ENCODE results near the gene CRISPLD2.

The CRISPLD2 gene

DNA sequence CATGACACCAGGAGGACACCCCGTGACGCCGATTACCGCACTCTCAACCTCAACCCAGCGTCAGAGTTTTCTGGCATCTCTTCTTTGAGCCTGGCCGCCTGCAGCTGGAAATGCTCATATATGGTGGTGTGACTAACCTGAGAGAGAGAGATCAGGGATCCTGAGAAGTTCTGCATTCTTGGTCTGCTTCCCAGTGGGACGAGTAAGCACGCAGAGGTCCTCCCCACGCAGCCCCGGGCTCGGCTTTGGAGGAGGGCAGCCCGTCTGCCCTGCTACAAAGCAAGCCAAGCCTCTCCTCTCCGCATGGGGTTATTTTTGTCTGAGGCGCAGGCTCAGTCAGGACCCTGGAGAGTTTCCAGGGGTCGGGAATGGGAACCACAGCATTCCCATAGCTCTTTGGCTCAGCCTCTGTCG lies 16.5 kb downstream of the CRISPLD2 start:
- no peak for DNase-seq (ENCODE audit: extremely low spot score)
- TF ChIP-seq FOXM1 (IDR thresholded peaks at IDR 0.05; ENCODE audit: borderline replicate concordance) (no peak), ELF4 (IDR thresholded peaks at IDR 0.05) (no peak), L3MBTL2 (conservative IDR thresholded peaks at IDR 0.05) (no peak), CTBP1 (IDR thresholded peaks at IDR 0.05; ENCODE audit: borderline replicate concordance) (no peak), NFRKB (IDR thresholded peaks at IDR 0.05) (no peak), FOXA1 (IDR thresholded peaks at IDR 0.05) (no peak), LEF1 (IDR thresholded peaks at IDR 0.05; ENCODE audit: borderline replicate concordance) (no peak), HDGF (IDR thresholded peaks at IDR 0.05; ENCODE audit: borderline replicate concordance) (no peak), FOXK2 (IDR thresholded peaks at IDR 0.05) (no peak), SUZ12 (IDR thresholded peaks at IDR 0.05) (no peak), BHLHE40 (IDR thresholded peaks at IDR 0.05; ENCODE audit: borderline replicate concordance) (no peak), SP1 (IDR thresholded peaks at IDR 0.05) (no peak), ARNT (IDR thresholded peaks at IDR 0.05) (no peak)
- TF ChIP-seq, protein P1, sequence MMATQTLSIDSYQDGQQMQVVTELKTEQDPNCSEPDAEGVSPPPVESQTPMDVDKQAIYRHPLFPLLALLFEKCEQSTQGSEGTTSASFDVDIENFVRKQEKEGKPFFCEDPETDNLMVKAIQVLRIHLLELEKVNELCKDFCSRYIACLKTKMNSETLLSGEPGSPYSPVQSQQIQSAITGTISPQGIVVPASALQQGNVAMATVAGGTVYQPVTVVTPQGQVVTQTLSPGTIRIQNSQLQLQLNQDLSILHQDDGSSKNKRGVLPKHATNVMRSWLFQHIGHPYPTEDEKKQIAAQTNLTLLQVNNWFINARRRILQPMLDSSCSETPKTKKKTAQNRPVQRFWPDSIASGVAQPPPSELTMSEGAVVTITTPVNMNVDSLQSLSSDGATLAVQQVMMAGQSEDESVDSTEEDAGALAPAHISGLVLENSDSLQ (IDR thresholded peaks at IDR 0.05): no peak
- ChIA-PET CTCF (no interaction called here), POLR2A (no interaction called here)

DNA sequence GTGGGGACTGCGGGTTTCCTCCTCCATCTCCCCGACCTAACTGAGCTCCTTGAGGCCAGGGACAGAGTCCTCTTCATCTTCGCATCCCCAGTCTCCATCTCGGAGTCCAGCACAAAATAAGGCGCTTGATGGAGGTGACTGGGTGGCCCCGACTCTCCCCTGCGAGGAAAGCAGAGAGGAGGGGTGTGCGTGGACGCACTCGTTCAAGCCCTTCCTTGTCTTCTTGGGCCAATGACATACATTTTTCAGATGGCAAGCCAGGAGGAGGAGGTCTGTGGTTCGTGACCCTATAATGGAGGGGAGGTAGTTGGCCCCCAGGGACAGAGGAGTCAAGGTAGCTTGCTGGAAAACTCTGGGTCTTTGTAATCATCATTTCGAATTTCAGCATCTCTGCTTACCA lies 17.2 kb downstream of the CRISPLD2 start:
- POLR2A ChIA-PET: interaction anchor here (0.7 kb wide), 1 partner anchor 8 kb away, joined by 3 read pairs; no protein-coding TSS in a partner anchor
- CTCF ChIA-PET: no interaction called here
- DNase-seq (ENCODE audit: extremely low spot score): no peak
- no peak for TF ChIP-seq LEF1 (IDR thresholded peaks at IDR 0.05; ENCODE audit: borderline replicate concordance)
- TF ChIP-seq NFRKB (IDR thresholded peaks at IDR 0.05): no peak
- TF ChIP-seq ELF4 (IDR thresholded peaks at IDR 0.05): no peak
- no peak for TF ChIP-seq L3MBTL2 (conservative IDR thresholded peaks at IDR 0.05)
- TF ChIP-seq HDGF (IDR thresholded peaks at IDR 0.05; ENCODE audit: borderline replicate concordance): no peak
- no peak for TF ChIP-seq SUZ12 (IDR thresholded peaks at IDR 0.05)
- no peak for TF ChIP-seq FOXA1 (IDR thresholded peaks at IDR 0.05)
- no peak for TF ChIP-seq SP1 (IDR thresholded peaks at IDR 0.05)
- no peak for TF ChIP-seq ZNF384 (IDR thresholded peaks at IDR 0.05)
- TF ChIP-seq, protein P1 (IDR thresholded peaks at IDR 0.05): no peak
- TF ChIP-seq CTBP1 (IDR thresholded peaks at IDR 0.05; ENCODE audit: borderline replicate concordance): no peak
- TF ChIP-seq TARDBP (IDR thresholded peaks at IDR 0.05): no peak

DNA sequence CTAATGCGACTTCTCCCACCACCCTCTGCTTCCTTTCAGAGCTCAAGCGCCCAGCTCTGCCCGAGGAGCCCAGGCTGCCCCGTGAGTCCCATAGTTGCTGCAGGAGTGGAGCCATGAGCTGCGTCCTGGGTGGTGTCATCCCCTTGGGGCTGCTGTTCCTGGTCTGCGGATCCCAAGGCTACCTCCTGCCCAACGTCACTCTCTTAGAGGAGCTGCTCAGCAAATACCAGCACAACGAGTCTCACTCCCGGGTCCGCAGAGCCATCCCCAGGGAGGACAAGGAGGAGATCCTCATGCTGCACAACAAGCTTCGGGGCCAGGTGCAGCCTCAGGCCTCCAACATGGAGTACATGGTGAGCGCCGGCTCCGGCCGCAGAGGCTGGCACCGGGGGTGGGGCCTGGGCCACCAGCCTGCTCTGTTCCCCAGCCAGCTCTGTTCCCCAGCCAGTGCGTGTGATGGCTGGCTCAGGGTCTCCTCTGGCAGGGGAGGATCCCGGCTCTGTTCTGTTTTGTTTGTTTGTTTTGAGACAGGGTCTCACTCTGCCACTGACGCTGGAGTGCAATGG lies 18.7 kb downstream of the CRISPLD2 start:
- CTCF ChIA-PET: no interaction called here
- POLR2A ChIA-PET: no interaction called here
- no peak for DNase-seq (ENCODE audit: extremely low spot score)
- TF ChIP-seq SUZ12 (IDR thresholded peaks at IDR 0.05): no peak
- no peak for TF ChIP-seq NFRKB (IDR thresholded peaks at IDR 0.05)
- TF ChIP-seq L3MBTL2 (conservative IDR thresholded peaks at IDR 0.05): no peak
- TF ChIP-seq, protein P1 (IDR thresholded peaks at IDR 0.05): no peak
- no peak for TF ChIP-seq CTBP1 (IDR thresholded peaks at IDR 0.05; ENCODE audit: borderline replicate concordance)
- TF ChIP-seq FOXA1 (IDR thresholded peaks at IDR 0.05): no peak
- no peak for TF ChIP-seq FOXK2 (IDR thresholded peaks at IDR 0.05)
- TF ChIP-seq SP1 (IDR thresholded peaks at IDR 0.05): no peak
- TF ChIP-seq ELF4 (IDR thresholded peaks at IDR 0.05): no peak
- TF ChIP-seq FOXM1 (IDR thresholded peaks at IDR 0.05; ENCODE audit: borderline replicate concordance): no peak
- no peak for TF ChIP-seq TARDBP (IDR thresholded peaks at IDR 0.05)

DNA sequence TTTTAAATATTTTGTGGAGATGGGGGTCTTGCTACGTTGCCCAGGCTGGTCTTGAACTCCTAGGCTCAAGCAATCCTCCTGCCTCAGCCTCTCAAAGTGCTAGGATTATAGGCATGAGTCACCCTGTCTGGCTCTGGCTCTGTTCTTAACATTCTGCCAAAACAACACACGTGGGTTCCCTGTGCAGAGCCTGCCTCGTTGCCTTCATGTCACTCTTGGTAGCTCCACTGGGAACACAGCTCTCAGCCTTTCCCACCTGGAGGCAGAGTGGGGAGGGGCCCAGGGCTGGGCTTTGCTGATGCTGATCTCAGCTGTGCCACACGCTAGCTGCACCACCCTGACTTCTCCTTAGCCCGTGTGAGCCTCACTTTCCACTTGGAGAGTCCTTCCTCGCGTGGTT lies 19.3 kb downstream of the CRISPLD2 start:
- DNase-seq (ENCODE audit: extremely low spot score): no peak
- CTCF ChIA-PET: no interaction called here
- POLR2A ChIA-PET: no interaction called here
- no peak for TF ChIP-seq NFRKB (IDR thresholded peaks at IDR 0.05)

DNA sequence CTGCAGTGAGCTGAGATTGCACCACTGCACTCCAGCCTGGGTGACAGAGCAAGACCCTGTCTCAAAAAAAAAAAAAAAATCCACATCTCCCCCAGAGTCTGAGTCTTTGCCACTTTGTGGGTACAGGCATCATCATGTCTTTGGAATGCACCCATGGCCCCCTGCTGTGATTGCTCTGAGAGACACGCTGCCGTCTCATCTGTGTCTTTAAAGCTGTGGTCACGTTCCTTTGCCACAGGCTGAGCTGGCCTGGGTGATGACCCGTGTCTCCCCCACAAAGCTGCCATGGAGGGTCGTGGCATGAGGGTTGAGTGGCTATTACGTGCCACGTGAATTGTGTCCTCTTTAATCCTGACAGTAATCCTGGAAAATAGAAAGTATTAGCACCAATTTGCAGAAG lies 20.2 kb downstream of the CRISPLD2 start:
- ChIA-PET POLR2A (no interaction called here), CTCF (no interaction called here)
- DNase-seq (ENCODE audit: extremely low spot score): no peak
- TF ChIP-seq SP1 (IDR thresholded peaks at IDR 0.05) (no peak), BHLHE40 (IDR thresholded peaks at IDR 0.05; ENCODE audit: borderline replicate concordance) (no peak), CTBP1 (IDR thresholded peaks at IDR 0.05; ENCODE audit: borderline replicate concordance) (no peak), LEF1 (IDR thresholded peaks at IDR 0.05; ENCODE audit: borderline replicate concordance) (no peak), ZNF384 (IDR thresholded peaks at IDR 0.05) (no peak), FOXM1 (IDR thresholded peaks at IDR 0.05; ENCODE audit: borderline replicate concordance) (no peak), ELF4 (IDR thresholded peaks at IDR 0.05) (no peak), SUZ12 (IDR thresholded peaks at IDR 0.05) (no peak), TARDBP (IDR thresholded peaks at IDR 0.05) (no peak), L3MBTL2 (conservative IDR thresholded peaks at IDR 0.05) (no peak), ARNT (IDR thresholded peaks at IDR 0.05) (no peak), FOXA1 (IDR thresholded peaks at IDR 0.05) (no peak), HDGF (IDR thresholded peaks at IDR 0.05; ENCODE audit: borderline replicate concordance) (no peak), NFRKB (IDR thresholded peaks at IDR 0.05) (no peak), FOXK2 (IDR thresholded peaks at IDR 0.05) (no peak)
- TF ChIP-seq, protein P1 (IDR thresholded peaks at IDR 0.05): no peak
